Heart left ventricle (tissue), 13 donors: ENCODE results near the gene ARSI.

ENCODE experiments used
- CTCF ChIP-seq, 12 donors: fragments of 200-600 bp; sonication (generic) in 4 of 12; IDR thresholded peaks; one replicate each; pipeline versions ENCODE4 v1.5.0 to v1.8.0; 2018 to 2022; ENCODE audit warnings: antibody characterized with exemption in 12 of 12, mild to moderate bottlenecking in 5 of 12
- POLR2A ChIP-seq, 2 donors: fragments of 450-650 bp; IDR thresholded peaks; one replicate each; pipeline ENCODE4 v1.6.1; 2017; ENCODE audit warnings: antibody characterized with exemption in 2 of 2, mild to moderate bottlenecking in 2 of 2, moderate library complexity in 2 of 2
- donor health status: ischemic (EF 13 %, LVEDD 7.1; RV severe dilation, severe dysfunction).
- donor health status: DM: no; HTN: yes; CAD: no.
- donor health status: DM: no; HTN: no; CAD: no.
- donor health status: ischemic (EF 25% LVEDD 6.9; RV normal size, moderate dysfunction).
- donor health status: ischemic (EF 25% LVEDD 5.7; RV mildly dilated, moderate dysfunction).
- donor health status: ischemic (EF 35%, LVEDD 5.7; RV mildly dilated, moderate dysfunction).
- donor health status: nonischemic (EF 11% LVEDD 7.7; RV severe dilation, severe dysfunction).
- donor health status: DM: yes; HTN: yes; CAD: no.
- donor health status: PGD.
- donor health status: ischemic (EF 29% LVEDD 5.4; RV normal size, mild dysfunction).
- donor health status: nonischemic (EF 23%, LVEDD 6.1; RV moderate dilation, normal function).

GRCh38 chr5:150329881-150330876 lies 27.5 kb upstream of the ARSI start:
- TF ChIP-seq CTCF (IDR thresholded peaks at IDR 0.05) = no peak
- no peak for TF ChIP-seq POLR2A (IDR thresholded peaks at IDR 0.05)
